Activated T-cell treated with anti-CD3 and anti-CD28 coated beads, Interleukin-2, amount 50 U/mL, for 4 hours (primary cell): ENCODE data around the gene KRT35. TPM values are rescaled to one million over a fixed set of nuclear protein-coding genes. Genes with fewer than 3 reads are reported as not detected.

Experiments used
- ATAC-seq, 2 donors: fragments of 200-7000 bp; cut with Tn5 transposase; one replicate each; pipeline ENCODE4 v1.10.0; 2021
- DNase-seq: peaks from one replicate; pipeline ENCODE4 v3.0.0-alpha.2; 2020
- H3K27me3 Mint-ChIP-seq: one replicate; pipeline ENCODE4 v1.8.0; 2021; ENCODE audit warnings: low read depth, mixed read lengths
- H3K36me3 Mint-ChIP-seq: one replicate; pipeline ENCODE4 v1.8.0; 2022; ENCODE audit warnings: mixed read lengths; ENCODE audit not compliant: insufficient read depth
- H3K4me1 Mint-ChIP-seq: one replicate; pipeline ENCODE4 v1.8.0; 2021; ENCODE audit warnings: low read depth, mixed read lengths
- H3K4me3 Mint-ChIP-seq: one replicate; pipeline ENCODE4 v1.8.0; 2021; ENCODE audit warnings: mild to moderate bottlenecking, moderate library complexity, mixed read lengths
- H3K9me3 Mint-ChIP-seq: one replicate; pipeline ENCODE4 v1.8.0; 2021; ENCODE audit warnings: mixed read lengths
- total RNA-seq, 3 donors: library from RNA; stranded (reverse); gene quantifications; one replicate each; pipeline ENCODE4 v1.2.1, GENCODE V29; 2021

KRT35 gene
- total RNA-seq, 3 donors from 2014 or later = not detected

GRCh38 chr17:41486316-41486715, 5.4 kb upstream of the KRT35 start:
- no peak for ATAC-seq
- DNase-seq = no peak
- Mint-ChIP-seq H3K4me1 (peaks cover 9% of the 10 kb centered on the region), H3K9me3 (no peaks in the 10 kb centered on the region), H3K27me3 (peaks cover 7% of the 10 kb centered on the region), H3K36me3 (no peaks in the 10 kb centered on the region), H3K4me3 (no peak overlapping the region)

- DNase-seq = no peak
- Mint-ChIP-seq H3K36me3 (no peaks in the 10 kb centered on the region), H3K4me3 (no peak overlapping the region), H3K27me3 (peaks cover 7% of the 10 kb centered on the region), H3K4me1 (peaks cover 3% of the 10 kb centered on the region), H3K9me3 (no peaks in the 10 kb centered on the region)
- no peak for ATAC-seq
These were observed 4.3 kb upstream of the KRT35 start for GRCh38 chr17:41484920-41485904.

GRCh38 chr17:41483991-41484826, 3.3 kb upstream of the KRT35 start:
- Mint-ChIP-seq H3K4me3 (no peak overlapping the region), H3K9me3 (no peaks in the 10 kb centered on the region), H3K27me3 (peaks cover 7% of the 10 kb centered on the region), H3K36me3 (no peaks in the 10 kb centered on the region), H3K4me1 (no peaks in the 10 kb centered on the region)
- ATAC-seq = no peak
- DNase-seq = no peak

GRCh38 chr17:41483531-41483930, 2.6 kb upstream of the KRT35 start:
- Mint-ChIP-seq H3K4me1 (no peaks in the 10 kb centered on the region), H3K27me3 (peaks cover 7% of the 10 kb centered on the region), H3K9me3 (no peaks in the 10 kb centered on the region), H3K4me3 (no peak overlapping the region), H3K36me3 (no peaks in the 10 kb centered on the region)
- ATAC-seq (no peak), DNase-seq (no peak)

- Mint-ChIP-seq H3K4me1 (no peaks in the 10 kb centered on the region), H3K9me3 (no peaks in the 10 kb centered on the region), H3K27me3 (peaks cover 2% of the 10 kb centered on the region), H3K4me3 (no peak overlapping the region), H3K36me3 (no peaks in the 10 kb centered on the region)
- DNase-seq = no peak
- ATAC-seq = no peak
These were observed 370 bp downstream of the KRT35 start for GRCh38 chr17:41480581-41480980.

GRCh38 chr17:41480136-41480535, 815 bp downstream of the KRT35 start:
- Mint-ChIP-seq H3K9me3 (no peaks in the 10 kb centered on the region), H3K4me1 (no peaks in the 10 kb centered on the region), H3K4me3 (no peak overlapping the region), H3K36me3 (no peaks in the 10 kb centered on the region), H3K27me3 (peaks cover 2% of the 10 kb centered on the region)
- ATAC-seq (no peak), DNase-seq (no peak)

- DNase-seq (no peak), ATAC-seq (no peak)
- H3K36me3 Mint-ChIP-seq = no peaks in the 10 kb centered on the region
- peaks cover under 1% of the 10 kb centered on the region for H3K27me3 Mint-ChIP-seq
- no peaks in the 10 kb centered on the region for H3K4me1 Mint-ChIP-seq
- H3K4me3 Mint-ChIP-seq = no peak overlapping the region
- H3K9me3 Mint-ChIP-seq = no peaks in the 10 kb centered on the region
These were observed 2.7 kb downstream of the KRT35 start for GRCh38 chr17:41478237-41478636.

GRCh38 chr17:41476866-41477815, 3.8 kb downstream of the KRT35 start:
- DNase-seq (no peak), ATAC-seq (no peak)
- no peaks in the 10 kb centered on the region for H3K4me1 Mint-ChIP-seq
- H3K4me3 Mint-ChIP-seq = no peak overlapping the region
- H3K27me3 Mint-ChIP-seq = peaks cover 1% of the 10 kb centered on the region
- no peaks in the 10 kb centered on the region for H3K9me3 Mint-ChIP-seq
- no peaks in the 10 kb centered on the region for H3K36me3 Mint-ChIP-seq

GRCh38 chr17:41475421-41475820, 5.5 kb downstream of the KRT35 start:
- no peaks in the 10 kb centered on the region for H3K36me3 Mint-ChIP-seq
- no peak overlapping the region for H3K4me3 Mint-ChIP-seq
- DNase-seq = no peak
- peaks cover 5% of the 10 kb centered on the region for H3K9me3 Mint-ChIP-seq
- peaks cover 4% of the 10 kb centered on the region for H3K27me3 Mint-ChIP-seq
- H3K4me1 Mint-ChIP-seq = no peaks in the 10 kb centered on the region
- ATAC-seq = no peak

- DNase-seq (no peak), ATAC-seq (no peak)
- Mint-ChIP-seq H3K36me3 (no peaks in the 10 kb centered on the region), H3K4me1 (no peaks in the 10 kb centered on the region), H3K27me3 (peaks cover 4% of the 10 kb centered on the region), H3K9me3 (peaks cover 5% of the 10 kb centered on the region), H3K4me3 (no peak overlapping the region)
These were observed 6.1 kb downstream of the KRT35 start for GRCh38 chr17:41474863-41475262.

GRCh38 chr17:41468346-41468745, 12.6 kb downstream of the KRT35 start:
- H3K4me1 Mint-ChIP-seq = no peaks in the 10 kb centered on the region
- H3K4me3 Mint-ChIP-seq = no peak overlapping the region
- ATAC-seq (no peak), DNase-seq (no peak)
- peaks cover 13% of the 10 kb centered on the region for H3K9me3 Mint-ChIP-seq
- peaks cover 6% of the 10 kb centered on the region for H3K27me3 Mint-ChIP-seq
- H3K36me3 Mint-ChIP-seq = no peaks in the 10 kb centered on the region

- peaks cover 13% of the 10 kb centered on the region for H3K9me3 Mint-ChIP-seq
- DNase-seq (no peak), ATAC-seq (no peak)
- H3K4me1 Mint-ChIP-seq = no peaks in the 10 kb centered on the region
- H3K36me3 Mint-ChIP-seq = no peaks in the 10 kb centered on the region
- peaks cover 6% of the 10 kb centered on the region for H3K27me3 Mint-ChIP-seq
- no peak overlapping the region for H3K4me3 Mint-ChIP-seq
These were observed 13.4 kb downstream of the KRT35 start for GRCh38 chr17:41467561-41467960.

- H3K27me3 Mint-ChIP-seq = peaks cover 3% of the 10 kb centered on the region
- H3K9me3 Mint-ChIP-seq = peaks cover 12% of the 10 kb centered on the region
- H3K4me1 Mint-ChIP-seq = no peaks in the 10 kb centered on the region
- ATAC-seq = no peak
- no peak for DNase-seq
- no peak within 1 kb of the TSS for H3K4me3 Mint-ChIP-seq
- H3K36me3 Mint-ChIP-seq = no peaks in the 10 kb centered on the region
These were observed 14.0 kb downstream of the KRT35 start, which contains the start of gene KRT32 for GRCh38 chr17:41466988-41467387. TSS of gene KRT32 (minus strand) at chr17:41467386. CDS start at chr17:41467325, 61 bp downstream.

- ATAC-seq (no peak), DNase-seq (no peak)
- peaks cover 8% of the 10 kb centered on the region for H3K9me3 Mint-ChIP-seq
- H3K4me1 Mint-ChIP-seq = no peaks in the 10 kb centered on the region
- no peaks in the 10 kb centered on the region for H3K36me3 Mint-ChIP-seq
- peaks cover 2% of the 10 kb centered on the region for H3K27me3 Mint-ChIP-seq
- H3K4me3 Mint-ChIP-seq = no peak overlapping the region
These were observed 16.3 kb downstream of the KRT35 start for GRCh38 chr17:41464682-41465081.
